ENCODE data around the gene CEP250. TPM values are rescaled to one million over a fixed set of nuclear protein-coding genes. Genes with fewer than 3 reads are reported as not detected.

CEP250 gene
- total and polyA plus RNA-seq, 2 of the 4 experiments (the other 2 are of a cell fraction) = 22.7 to 35.1 TPM

DNA sequence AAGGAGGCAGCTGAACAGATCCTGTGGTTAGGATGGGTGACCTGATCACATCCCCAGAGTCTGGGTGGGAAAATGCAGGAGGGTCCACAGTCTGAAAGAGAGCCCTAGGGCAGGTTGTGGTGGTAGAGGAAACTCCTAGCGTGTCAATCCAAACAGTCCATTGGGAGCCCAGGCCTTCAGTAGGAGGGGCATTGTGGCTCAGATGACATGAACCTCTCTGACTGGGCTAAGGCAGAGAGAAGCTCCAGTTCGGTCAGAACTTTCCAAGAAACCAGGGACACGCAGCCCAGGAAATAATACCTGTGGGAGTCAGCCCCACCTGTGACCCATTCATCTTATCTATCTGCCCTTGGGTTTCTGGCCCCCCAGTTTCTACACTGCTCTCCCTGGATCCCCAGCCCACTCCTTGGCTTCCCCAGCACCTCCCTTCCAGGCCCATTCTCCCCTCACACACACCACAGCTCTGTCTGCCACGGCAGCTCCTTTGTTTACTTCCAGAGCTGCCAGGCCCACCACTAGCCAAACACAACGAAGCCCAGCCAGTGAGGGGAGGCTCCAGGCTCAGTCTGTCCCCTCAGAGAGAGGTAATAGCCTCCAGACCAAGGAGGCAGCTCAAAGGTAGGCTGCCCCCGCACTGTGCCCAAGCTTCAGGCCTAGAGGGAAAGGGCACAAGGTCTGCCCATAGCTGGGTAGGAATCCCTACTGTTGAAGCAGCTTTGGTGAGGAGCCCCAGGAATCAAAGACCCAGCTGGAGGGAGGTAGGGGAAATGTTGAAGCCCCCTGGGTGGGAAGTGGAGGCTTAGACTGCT, 23.6 kb upstream of the CEP250 start:
- ChIA-PET POLR2A (ENCODE audit: unreplicated experiment) (no interaction called here), CTCF (no interaction called here)
- peak; percentile 34 for ATAC-seq (ENCODE audit: low read depth)
- peak overlapping the region; percentile 34 for H2AFZ ChIP-seq (replicated peaks; ENCODE audit: low read length, poor library complexity)
- no peak overlapping the region; the same call in 1 of the 2 replicates for H2BK120ac ChIP-seq (ENCODE audit: low read depth, low read length)
- WGBS, 2 experiments (ENCODE audit: extremely low coverage in 2 of 2, insufficient read length in 1 of 2) = 75% methylated on average over 2 of the region's 6 CpGs; no CpG with 5 or more reads in 1 of the 2 experiments
- peaks cover 6% of the 10 kb centered on the region; the same call in 1 of the 2 replicates for H3K4me1 ChIP-seq (ENCODE audit: control insufficient read depth, insufficient read depth, low read length)
- peak overlapping the region in 1 of 2 experiments; percentile 49; a peak in 2 of 4 replicates for H4K8ac ChIP-seq (ENCODE audit: low read depth in 2 of 2, low read length in 2 of 2)
- H3K4me2 ChIP-seq (ENCODE audit: low read depth, low read length) = no peak overlapping the region
- H3K79me1 ChIP-seq (ENCODE audit: low read depth in 1 of 2, low read length in 2 of 2) = peaks cover 0 to 10% of the 10 kb centered on the region in 2 experiments; a peak in 2 of 4 replicates
- H3K9me1 ChIP-seq (ENCODE audit: insufficient read depth, low read length) = peaks cover 8% of the 10 kb centered on the region; the same call in 1 of the 2 replicates
- peaks cover 2% of the 10 kb centered on the region; the same call in 1 of the 2 replicates for H3K36me3 ChIP-seq (ENCODE audit: control insufficient read depth, insufficient read depth, low read length)
- dilution Hi-C loops (cut with HindIII; ENCODE audit: low sequenced_read_pairs, unreplicated experiment) (no loop called here), in situ Hi-C loops (cut with MboI; ENCODE audit: low sequenced_read_pairs) (loop anchor here (25.0 kb wide), 2 partner anchors 295 to 595 kb away; partner anchors contain the start of genes EDEM2 and NCOA6), intact Hi-C loops (cut with micrococcal nuclease) (loop anchor here (10.0 kb wide), 3 partner anchors 77 to 597 kb away; partner anchors contain the start of gene MMP24OS)
- H3K4ac ChIP-seq (ENCODE audit: low read depth, low read length) = peak overlapping the region; percentile 41
- H2BK20ac ChIP-seq (ENCODE audit: low read depth, low read length) = no peak overlapping the region; the same call in 1 of the 2 replicates
- no peak overlapping the region for H3K4me3 ChIP-seq (ENCODE audit: insufficient read depth, low read depth, low read length)
- H4K20me1 ChIP-seq (ENCODE audit: insufficient read depth, low read length) = no peaks in the 10 kb centered on the region
- no peak for TF ChIP-seq FOS (IDR thresholded peaks at IDR 0.05; ENCODE audit: low read depth, low read length)
- TF ChIP-seq, protein P1, sequence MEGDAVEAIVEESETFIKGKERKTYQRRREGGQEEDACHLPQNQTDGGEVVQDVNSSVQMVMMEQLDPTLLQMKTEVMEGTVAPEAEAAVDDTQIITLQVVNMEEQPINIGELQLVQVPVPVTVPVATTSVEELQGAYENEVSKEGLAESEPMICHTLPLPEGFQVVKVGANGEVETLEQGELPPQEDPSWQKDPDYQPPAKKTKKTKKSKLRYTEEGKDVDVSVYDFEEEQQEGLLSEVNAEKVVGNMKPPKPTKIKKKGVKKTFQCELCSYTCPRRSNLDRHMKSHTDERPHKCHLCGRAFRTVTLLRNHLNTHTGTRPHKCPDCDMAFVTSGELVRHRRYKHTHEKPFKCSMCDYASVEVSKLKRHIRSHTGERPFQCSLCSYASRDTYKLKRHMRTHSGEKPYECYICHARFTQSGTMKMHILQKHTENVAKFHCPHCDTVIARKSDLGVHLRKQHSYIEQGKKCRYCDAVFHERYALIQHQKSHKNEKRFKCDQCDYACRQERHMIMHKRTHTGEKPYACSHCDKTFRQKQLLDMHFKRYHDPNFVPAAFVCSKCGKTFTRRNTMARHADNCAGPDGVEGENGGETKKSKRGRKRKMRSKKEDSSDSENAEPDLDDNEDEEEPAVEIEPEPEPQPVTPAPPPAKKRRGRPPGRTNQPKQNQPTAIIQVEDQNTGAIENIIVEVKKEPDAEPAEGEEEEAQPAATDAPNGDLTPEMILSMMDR (conservative IDR thresholded peaks at IDR 0.05; ENCODE audit: low read depth, low read length) = no peak
- no peak for TF ChIP-seq MAFK (IDR thresholded peaks at IDR 0.05; ENCODE audit: low read depth, low read length)
- no peak for TF ChIP-seq BHLHE40 (IDR thresholded peaks at IDR 0.05; ENCODE audit: low read depth, low read length)
- TF ChIP-seq SMC3 (IDR thresholded peaks at IDR 0.05; ENCODE audit: low read depth, low read length) = no peak
- TF ChIP-seq NFE2L2 (IDR thresholded peaks at IDR 0.05; ENCODE audit: low read depth, low read length) = no peak
- TF ChIP-seq, protein P2, sequence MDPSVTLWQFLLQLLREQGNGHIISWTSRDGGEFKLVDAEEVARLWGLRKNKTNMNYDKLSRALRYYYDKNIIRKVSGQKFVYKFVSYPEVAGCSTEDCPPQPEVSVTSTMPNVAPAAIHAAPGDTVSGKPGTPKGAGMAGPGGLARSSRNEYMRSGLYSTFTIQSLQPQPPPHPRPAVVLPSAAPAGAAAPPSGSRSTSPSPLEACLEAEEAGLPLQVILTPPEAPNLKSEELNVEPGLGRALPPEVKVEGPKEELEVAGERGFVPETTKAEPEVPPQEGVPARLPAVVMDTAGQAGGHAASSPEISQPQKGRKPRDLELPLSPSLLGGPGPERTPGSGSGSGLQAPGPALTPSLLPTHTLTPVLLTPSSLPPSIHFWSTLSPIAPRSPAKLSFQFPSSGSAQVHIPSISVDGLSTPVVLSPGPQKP (IDR thresholded peaks at IDR 0.05; ENCODE audit: borderline replicate concordance, low read depth, low read length) = no peak
- TF ChIP-seq POLR2A (IDR thresholded peaks at IDR 0.05; ENCODE audit: low read depth, low read length) = no peak
- TF ChIP-seq MAZ (IDR thresholded peaks at IDR 0.05; ENCODE audit: borderline replicate concordance, low read depth, low read length) = no peak
- TF ChIP-seq MXI1 (IDR thresholded peaks at IDR 0.05; ENCODE audit: borderline replicate concordance, low read depth, low read length) = no peak
- TF ChIP-seq RFX5 (IDR thresholded peaks at IDR 0.05; ENCODE audit: low read depth, low read length) = no peak
- H3K23ac ChIP-seq (ENCODE audit: low read depth, low read length) = no peak overlapping the region
- no peak overlapping the region; the same call in 2 of the 3 replicates for H2BK15ac ChIP-seq (ENCODE audit: low read depth, low read length)
- H2AK9ac ChIP-seq (replicated peaks; ENCODE audit: low read depth, low read length, poor library complexity) = peak overlapping the region; percentile 4
- no TSS peak for BruUV-seq (replicated peaks)
- no peak overlapping the region for H3K27ac ChIP-seq (ENCODE audit: insufficient read depth, low read length)
- DNase-seq = no peak
- no peak overlapping the region for H2BK5ac ChIP-seq (ENCODE audit: low read depth, low read length, poor library complexity, severe bottlenecking)
- H4K91ac ChIP-seq (ENCODE audit: insufficient read depth, low read depth, low read length) = 0 out of 2 replicates have a peak overlapping the region, but pooled peaks have one; percentile 8
- no peak overlapping the region for H3K18ac ChIP-seq (ENCODE audit: low read depth, low read length)
- no peak overlapping the region for H3K56ac ChIP-seq (ENCODE audit: extremely low read depth, insufficient read depth, low read length)
- H2AK5ac ChIP-seq (ENCODE audit: low read depth, low read length) = no peak overlapping the region
- H3K9me3 ChIP-seq (ENCODE audit: control insufficient read depth, insufficient read depth, low read length) = no peaks in the 10 kb centered on the region
- H3K14ac ChIP-seq (replicated peaks; ENCODE audit: low read depth, low read length) = 0 out of 2 replicates have a peak overlapping the region, but pooled peaks have one; percentile 3
- no peak overlapping the region for H3K9ac ChIP-seq (ENCODE audit: low read depth, low read length)
- H3K27me3 ChIP-seq (ENCODE audit: control insufficient read depth, insufficient read depth, low read length) = no peaks in the 10 kb centered on the region
- H4K5ac ChIP-seq (ENCODE audit: low read depth, low read length) = no peak overlapping the region; the same call in 1 of the 2 replicates
